Measurements from ENCODE around the gene MRGPRE.
"Not testable (repeated sequence)": the region's sequence is repeated elsewhere in the genome, so short reads cannot be mapped to it uniquely, and the experiment has no call there.

DNA sequence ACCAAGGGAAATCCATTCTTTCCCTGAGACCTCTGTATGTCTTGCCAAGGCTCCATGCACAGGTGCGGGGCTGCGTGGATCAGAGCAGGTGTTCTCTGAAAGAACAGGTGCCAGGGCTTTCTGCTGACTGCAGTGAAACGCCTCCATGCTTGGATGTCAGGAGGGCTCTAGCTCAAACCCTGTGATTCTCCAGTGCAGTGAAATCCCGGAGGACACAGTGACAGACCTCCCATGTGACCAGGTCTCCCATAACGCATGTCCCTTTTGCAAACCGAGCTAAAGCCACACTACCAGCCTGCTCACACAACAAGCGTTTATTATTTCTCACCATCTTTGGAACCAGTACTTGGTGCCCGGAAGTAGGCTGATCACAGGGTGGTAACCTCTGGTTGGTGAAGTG lies 41.4 kb upstream of the MRGPRE start:
- TF ChIP-seq, protein P1, sequence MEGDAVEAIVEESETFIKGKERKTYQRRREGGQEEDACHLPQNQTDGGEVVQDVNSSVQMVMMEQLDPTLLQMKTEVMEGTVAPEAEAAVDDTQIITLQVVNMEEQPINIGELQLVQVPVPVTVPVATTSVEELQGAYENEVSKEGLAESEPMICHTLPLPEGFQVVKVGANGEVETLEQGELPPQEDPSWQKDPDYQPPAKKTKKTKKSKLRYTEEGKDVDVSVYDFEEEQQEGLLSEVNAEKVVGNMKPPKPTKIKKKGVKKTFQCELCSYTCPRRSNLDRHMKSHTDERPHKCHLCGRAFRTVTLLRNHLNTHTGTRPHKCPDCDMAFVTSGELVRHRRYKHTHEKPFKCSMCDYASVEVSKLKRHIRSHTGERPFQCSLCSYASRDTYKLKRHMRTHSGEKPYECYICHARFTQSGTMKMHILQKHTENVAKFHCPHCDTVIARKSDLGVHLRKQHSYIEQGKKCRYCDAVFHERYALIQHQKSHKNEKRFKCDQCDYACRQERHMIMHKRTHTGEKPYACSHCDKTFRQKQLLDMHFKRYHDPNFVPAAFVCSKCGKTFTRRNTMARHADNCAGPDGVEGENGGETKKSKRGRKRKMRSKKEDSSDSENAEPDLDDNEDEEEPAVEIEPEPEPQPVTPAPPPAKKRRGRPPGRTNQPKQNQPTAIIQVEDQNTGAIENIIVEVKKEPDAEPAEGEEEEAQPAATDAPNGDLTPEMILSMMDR (IDR thresholded peaks at IDR 0.05), result not testable (repeated sequence)
- not testable (repeated sequence) for TF ChIP-seq POLR2A (IDR thresholded peaks at IDR 0.05)
